Measurements from ENCODE around the gene PIPOX.

The PIPOX gene, protein sequence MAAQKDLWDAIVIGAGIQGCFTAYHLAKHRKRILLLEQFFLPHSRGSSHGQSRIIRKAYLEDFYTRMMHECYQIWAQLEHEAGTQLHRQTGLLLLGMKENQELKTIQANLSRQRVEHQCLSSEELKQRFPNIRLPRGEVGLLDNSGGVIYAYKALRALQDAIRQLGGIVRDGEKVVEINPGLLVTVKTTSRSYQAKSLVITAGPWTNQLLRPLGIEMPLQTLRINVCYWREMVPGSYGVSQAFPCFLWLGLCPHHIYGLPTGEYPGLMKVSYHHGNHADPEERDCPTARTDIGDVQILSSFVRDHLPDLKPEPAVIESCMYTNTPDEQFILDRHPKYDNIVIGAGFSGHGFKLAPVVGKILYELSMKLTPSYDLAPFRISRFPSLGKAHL

DNA sequence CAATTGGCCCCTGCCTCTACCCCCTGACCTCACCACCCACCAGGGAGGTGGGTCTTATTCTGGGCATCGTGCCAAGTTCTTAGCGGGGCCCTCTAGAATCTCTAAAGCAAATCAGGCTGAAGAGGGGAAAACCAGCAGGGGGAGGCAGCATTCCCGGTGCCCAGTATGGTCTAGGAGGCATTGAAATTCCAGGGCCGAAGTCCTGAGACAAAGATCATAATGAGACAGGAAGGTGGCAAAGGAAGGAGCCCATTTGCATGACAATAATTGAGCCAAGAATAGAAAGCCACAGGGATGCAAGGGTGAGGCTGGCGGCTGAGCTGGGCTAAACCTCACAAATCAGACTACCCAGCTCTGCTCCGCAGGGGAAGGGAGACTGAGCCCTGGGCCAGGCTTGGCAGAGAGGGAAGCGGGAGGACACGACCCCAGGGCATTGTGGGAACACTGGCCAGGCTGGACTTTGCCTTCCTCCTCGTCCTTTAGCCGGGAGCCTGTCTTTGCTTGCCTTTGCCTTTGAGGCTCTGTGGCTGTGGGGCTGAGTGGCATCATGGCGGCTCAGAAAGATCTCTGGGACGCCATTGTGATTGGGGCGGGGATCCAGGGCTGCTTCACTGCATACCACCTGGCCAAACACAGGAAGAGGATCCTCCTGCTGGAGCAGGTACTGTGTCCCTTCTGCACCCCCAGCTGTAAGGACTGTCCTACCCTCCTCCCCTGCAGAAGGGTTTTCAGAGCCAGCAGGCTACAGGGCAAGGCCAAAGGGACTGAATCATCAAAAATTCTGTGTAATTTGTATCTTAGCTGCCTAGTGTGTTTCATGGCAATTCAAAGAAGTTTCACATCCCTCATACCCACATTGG is at the start of gene PIPOX:
PIPOX (plus strand) TSS at position 463 of the 860 bp plus-strand sequence; CDS start at position 548, 85 bp downstream.
- peak; percentile 37 for DNase-seq

DNA sequence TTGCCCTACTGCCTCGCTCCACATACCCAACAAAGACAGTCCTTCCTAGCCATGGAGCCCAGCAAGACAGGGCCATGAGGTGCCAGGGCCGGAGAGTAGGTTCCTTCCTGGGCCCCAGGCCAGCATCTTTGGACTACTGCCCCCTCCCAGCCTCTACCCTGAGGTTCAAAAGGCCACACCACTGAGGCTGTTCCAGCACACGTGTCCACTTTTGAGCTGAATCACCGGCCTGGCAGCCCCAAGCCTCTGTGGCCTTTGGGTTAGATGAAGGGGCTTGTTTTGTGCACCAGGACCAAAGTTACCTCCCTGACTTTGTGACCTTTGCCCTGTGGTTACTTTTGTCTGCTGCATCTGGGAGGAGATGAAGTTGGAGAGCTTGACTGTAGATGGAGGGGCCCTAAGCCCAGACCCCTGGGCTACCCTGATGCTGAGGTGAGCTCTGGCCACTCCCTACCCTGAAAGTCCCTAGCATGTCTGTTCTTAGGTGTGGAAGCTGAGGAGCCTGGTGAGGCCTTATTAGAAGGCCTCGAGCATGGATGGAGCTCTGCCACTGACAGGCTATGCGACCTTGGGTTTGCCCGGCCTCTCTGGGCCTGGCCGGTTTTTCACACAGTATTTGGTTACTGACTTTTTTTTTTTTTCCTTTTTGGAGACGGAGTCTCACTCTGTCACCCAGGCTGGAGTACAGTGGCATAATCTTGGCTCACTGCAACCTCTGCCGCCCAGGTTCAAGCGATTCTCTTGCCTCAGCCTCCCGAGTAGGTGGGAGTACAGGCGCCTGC is 49.1 kb upstream of the PIPOX start:
- no peak for DNase-seq

DNA sequence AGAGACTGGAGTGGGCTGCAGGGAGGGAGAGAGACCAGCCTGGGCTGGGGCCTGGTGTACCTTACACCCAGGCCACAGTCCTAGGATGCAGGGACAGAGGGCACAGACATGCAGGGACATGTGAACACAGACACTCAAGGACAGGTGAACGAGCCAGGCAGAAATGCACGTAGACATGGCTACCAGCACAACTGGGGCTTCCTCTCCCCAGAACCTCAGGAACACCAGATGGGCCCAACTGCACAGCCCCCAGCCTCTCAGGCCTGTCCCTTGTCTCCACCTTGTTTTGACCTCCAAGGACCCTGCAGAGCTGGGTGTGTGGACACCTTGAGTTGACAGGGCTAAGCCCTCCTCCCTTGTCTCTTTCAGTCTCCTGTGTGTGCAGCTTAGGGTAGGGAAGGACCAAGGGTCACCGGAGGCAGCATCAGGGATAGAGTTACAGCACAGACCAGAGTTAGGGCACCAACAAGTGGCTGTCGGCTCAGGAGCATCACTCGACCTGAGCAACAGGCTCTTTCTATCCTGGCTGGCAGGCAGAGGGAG is 46.3 kb upstream of the PIPOX start:
- no peak for DNase-seq

DNA sequence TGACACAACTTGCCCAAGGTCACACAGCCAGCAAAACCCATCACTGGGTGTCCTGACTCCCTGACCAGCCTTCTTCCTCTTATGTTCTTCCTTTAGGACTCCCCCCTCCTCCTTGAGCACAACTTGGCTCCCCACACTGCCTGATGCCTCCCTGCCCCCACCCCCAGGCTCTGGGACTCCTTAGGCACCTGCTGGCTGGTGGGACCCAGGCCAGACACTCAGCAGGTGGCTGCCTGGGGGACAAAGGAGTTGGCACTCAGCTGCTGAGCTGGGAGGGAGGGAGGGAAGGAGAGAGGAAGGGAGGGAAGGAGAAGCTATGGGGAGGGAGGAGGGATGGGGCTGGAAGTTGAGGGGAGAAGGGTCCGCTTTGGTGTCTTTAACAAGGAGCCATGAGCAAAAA is 45.1 kb upstream of the PIPOX start:
- DNase-seq: no peak

DNA sequence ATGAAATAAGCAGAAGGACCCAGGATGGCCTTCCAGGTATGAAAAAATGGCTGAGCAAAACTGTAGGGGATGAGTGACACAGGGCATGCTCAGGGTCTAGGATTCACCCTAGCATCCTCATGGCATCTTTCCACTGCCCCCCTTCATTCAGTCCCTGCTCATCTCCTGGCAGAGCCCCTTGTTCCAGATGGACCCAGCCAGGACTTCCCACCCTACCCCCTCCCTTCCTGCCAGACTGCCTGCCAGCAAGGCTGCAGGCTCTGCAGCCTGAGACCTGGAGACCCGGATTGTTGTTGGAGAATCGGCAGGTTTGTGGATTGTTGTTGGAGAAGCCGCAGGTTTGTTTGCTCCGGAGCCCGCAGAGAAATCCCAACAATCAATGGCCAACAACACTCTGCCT is 43.7 kb upstream of the PIPOX start:
- no peak for DNase-seq

DNA sequence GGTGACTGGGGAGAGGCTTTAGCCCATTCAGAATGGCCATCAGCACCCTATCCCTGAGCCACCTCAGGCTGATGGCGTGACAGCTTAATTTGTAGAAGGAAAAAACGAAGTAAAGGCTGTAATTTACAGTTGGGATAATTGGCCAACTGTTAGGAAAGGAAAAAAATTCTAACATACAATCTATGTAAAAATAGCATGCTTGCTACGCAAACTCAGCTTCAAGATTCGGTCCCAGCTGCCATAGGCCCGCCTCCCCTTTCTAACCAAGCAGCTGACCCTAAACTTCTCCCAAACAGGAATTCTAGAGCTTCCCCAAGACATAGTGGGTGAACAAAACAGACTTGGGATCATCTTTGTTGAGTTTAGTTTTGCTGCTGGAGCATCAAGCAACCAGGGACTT is 42.0 kb upstream of the PIPOX start:
- DNase-seq: no peak

DNA sequence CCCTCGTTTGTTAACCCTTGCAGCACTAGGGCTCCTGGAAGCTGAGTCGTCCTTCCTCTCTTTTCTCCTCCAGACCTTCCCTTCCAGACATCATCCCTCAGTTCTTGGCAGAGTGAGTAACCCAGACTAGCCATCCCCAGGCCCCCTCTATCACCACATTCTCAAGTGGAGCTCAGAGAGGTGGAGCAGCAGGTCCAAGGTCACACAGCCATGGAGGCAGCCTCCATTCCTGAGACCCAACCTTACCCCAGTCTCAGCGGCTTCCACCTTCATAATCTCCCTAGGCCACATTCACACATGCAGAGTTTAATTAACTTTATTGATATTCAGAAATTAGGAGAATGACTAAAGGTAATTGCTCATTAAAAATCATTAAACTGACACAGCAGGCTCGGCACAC is 40.1 kb upstream of the PIPOX start:
- DNase-seq: no peak

DNA sequence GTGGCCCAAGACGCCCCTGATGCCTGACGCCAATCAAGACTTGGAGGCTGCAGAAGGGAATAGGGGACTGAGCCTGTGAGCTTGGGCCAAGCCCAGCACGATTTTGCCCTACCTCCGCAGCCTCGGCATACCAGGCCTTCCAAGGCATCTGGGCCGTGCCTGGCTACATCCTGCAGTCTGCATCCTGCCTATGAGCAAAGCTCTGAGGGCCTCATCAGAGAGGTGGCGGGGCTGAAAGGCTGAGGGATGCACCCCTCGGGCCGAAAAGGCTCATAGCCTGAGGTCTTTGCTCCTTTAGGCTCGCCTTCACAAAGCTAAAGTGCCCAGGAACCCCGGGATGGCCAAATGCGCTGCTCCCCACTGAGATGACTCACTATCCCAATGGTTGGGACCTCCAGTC is 39.7 kb upstream of the PIPOX start:
- DNase-seq: no peak

DNA sequence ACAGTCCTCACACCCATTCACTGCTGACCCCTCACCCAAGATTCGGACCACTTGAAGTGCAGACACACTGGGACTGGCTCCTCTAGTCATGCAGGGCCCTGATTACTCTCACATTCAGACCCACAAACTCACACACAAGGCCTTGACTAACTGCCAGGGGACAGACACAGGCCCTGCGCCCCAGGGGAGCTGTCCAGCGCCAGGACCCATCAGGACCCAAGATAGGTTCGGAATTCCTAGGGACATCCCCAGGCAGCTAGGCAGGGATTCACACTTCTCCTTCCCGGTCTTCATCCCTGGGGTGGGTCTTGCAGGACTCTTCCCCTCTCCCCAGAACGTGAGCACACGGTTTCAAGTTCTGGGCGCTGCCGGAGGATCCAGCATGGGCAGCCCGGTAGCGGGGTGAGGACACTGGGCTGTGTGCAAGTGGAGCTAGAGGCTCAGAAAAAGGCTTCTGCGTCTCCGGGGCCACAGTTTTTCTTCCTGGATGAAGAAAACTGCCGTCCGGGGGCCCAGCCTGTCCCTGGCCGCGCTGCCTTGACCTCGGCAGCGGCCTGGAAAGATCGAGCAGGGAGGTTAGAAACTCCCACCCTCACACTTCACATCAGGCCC is 38.8 kb upstream of the PIPOX start:
- DNase-seq: peak; percentile 1

DNA sequence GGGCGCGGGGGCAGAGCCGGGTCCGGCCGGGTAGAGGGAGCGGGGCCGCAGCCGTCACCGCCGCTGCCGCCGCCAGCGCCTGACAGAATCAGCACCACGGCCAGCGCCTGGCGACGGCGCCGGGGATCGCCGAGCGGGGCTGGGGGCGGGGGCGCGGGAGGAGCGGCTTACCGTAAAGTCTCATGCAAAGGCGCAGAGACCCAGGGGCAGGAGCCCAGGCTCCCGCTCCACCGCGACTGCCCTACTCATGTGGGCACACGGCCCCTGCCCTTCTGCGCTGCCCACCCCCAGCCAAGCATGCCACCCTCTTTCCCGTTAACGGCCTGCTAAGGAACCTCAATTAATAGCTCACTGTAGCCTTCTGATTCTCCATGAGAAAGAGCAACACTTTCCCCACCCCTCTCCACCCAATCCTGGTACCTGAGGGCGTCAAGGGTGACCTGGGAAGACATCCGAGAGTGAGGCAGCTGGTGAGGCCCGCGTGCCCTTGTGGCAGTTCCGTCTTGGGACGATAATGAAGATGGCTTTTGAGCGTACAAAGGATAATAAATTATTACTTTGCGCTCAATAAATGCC is 36.9 kb upstream of the PIPOX start, which contains the start of gene SEZ6:
SEZ6 (minus strand) TSS at position 98 of the 576 bp plus-strand sequence. CDS start 164 bp downstream, outside the sequence.
- DNase-seq: peak; percentile 19

DNA sequence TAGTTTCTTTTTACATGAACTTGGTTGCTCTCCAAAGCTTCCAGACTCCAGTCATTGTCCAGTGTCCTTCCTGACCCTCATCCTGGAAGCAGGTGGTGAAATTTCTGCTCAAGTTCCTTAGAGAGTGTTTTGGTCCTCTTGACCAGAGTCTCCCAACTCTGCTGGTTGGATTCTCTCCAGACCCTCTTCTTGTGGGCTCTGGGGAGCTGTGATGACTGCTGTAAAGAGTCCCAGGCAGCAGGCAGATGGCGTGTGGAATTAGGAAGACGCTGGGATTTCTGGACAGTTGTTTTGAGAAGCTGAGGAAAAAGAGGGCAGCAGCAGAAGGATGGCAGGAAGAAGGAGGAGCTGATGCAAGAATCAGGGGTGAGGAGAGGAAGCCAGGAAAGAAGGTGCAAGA is 35.5 kb upstream of the PIPOX start:
- no peak for DNase-seq

DNA sequence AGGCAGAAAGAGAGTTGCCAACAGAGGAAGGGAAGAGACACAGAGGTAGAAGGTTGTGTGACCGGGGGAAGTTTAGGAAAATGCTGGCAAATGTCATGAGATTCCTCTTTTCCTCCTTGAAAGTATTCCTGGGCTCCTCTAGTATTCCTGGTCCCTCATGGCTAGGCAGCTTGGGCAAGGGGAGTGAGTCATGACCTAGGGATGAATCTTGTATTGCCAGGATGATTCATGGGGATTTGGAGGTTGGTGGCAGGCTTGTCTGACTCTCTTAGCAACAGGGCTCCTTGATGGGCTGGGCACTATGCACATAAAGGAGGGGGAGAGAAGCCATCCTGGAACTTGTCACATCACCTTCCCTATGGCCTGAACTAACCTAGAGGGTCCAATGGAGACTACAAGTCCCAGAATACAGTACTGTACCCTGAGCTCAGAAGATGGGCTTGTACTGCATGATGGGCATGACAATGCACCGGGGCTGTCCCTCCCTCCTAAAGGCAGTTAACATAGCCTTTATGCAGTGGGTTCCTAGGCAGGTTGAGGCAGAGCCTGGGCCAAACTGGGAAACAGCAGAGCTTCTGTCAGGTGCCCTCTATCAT is 35.0 kb upstream of the PIPOX start:
- DNase-seq: peak; percentile 76

DNA sequence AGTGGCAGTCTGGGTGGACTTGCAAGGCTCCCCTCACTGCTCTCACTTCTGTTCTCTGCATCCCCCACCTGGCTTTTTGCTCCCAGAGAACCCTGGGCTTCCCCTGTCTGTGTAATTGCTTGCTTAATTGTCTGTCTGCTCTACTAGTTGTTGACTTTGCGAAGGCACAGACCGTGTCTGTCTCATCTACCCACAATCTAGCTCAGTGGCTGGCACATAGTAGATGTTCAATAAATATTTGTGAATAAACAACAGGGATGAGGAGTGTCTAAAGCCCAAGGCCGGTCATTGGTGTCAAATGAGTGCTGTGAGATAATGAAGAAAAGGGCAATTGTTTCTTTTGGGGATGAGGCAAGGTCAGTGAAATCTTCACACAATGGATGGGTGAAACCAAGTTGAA is 34.4 kb upstream of the PIPOX start:
- DNase-seq: no peak

DNA sequence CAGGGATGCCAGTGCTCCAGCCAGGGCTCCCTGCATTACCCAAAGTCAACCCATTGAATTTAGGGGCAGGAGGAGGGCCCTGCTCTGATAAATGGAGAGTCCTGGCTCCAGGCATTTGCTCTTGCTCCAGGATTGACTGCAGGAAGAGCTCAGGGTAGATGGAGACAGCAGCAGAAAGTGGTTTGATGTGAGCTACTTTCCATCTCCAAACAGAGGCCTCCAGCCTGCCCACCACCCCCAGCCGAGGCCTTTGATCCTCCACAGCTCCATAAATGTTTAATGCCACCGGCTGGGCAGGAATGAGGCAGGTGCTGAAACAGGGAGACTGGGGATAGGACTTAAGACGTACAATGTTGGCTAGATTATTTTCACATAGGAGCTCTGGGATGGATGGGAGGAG is 32.8 kb upstream of the PIPOX start:
- no peak for DNase-seq

DNA sequence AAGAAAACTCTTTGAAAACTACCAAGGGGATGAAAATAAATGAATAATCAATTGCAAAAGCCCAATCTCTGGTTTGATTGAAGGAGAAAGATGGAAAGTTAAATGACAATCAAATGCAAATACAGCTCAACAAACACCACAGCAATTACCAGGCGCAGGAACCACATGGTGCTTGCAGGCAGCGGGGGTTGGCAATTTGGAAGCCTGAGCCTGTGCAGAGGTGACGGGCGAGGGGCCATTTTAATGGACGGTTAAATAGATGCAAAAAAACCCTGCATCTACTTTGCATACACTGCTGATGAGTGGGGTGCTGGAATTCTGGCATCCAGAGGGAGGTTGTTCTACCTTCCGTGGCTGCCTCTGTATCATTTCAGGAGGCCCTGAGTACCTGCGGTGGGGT is 32.4 kb upstream of the PIPOX start:
- no peak for DNase-seq

DNA sequence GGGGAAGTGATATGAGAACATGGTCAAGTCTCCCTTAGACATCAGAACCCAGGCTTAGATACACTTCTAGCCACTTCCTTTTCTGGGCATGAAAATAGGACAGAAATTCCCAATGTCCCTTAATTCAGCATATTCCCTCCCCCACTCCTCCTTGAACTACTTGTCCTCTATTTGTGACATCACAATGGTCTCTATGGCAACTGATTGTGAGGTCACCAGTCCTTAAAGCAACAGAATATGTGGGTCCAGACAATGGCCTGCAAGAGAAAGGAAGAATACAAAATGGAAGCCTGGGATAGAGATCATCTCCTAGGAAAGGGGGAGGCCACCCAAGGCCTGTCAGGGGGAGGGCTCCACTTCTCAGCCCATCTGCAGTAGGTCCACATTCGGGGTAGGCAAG is 30.4 kb upstream of the PIPOX start:
- DNase-seq: no peak

DNA sequence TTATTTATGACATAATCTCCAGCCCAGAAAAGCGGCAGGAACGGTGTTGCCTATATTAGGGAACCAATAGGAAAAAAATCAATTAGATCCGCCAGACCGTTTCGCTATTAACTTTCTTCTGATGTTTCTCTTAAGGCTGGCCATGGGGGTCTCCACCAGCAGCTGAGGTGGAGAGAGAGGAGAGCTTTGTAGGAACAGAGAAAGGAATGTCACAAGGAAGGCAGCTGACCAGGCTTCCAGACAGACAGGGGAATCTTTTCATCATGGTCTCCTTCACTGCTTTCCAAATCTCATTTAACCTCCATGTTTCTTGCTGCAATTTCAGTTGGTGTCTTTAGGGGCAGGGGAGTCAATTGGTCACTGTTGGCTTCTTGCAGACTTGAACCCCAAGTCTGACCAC is 28.2 kb upstream of the PIPOX start:
- no peak for DNase-seq

DNA sequence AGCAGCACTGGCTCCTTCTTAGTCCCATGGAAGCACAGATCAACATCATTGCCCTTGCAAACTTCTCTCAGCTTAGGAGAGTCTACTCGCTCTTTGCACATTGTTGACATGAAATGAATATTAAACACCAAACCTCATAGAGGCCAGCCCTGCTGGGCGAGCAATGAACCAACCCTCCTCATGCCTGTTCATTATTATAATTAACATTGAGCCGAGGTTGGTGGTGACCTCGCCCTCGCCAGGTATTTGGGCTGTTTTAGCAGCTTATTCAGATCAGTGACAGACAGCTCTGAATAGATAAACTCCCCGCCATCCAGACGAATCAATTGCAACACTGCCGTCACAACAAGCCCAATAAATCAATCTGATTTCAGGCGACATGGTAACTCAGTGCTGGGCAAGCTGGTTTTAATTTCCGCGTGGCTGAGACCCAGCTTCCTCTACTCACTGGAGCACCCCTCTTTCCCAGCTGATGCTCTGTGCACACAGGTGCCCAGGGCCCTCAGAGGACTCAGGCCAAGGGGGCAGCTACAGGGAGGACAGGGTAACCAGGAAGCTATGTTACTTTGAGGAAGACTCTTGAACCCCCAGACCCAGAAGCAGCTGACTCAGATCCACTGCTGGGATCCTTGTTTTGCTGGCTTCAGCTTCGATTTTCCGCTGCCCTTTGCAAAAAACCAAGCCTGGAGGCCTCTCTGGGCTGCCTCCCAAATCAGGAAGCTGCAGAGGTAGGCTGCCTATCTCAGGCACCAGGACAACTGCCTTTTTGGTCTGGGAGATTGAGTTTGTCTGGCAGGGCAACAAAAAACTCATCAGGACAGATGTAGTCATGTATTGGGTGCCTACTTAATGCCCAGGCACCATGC is 26.4 kb upstream of the PIPOX start:
- no peak for DNase-seq

DNA sequence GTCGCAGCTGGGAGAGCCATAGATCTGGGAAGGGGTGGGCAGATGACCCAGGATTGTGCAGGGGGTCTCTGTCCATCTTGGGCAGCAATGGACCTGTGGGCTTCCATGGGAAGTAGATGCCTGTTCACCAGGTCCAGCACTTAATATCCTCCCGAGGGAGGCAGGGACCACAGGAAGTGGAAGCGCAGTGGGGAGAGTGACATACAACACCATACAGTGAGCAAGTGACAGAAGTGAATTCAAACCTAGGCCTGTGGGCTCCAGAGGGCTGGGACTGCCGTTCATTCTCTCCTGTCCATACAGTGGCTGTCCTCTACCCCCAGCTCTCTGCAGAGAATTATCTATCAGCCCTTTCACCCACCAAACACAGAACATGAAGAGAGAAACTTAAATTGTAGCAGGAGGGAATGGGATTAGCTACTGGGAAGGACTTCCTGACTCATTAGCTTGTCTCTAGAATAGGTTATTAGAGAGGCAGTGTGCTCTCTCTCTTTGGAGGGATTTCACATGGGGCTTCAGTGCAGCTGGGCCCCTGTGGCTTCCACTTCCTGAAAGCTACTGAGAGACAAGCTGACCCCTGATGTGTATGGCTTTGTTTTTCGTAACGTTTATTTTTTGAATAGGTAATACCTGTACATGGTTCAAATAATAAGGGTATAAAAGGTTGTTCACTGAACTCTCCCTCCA is 24.0 kb upstream of the PIPOX start:
- no peak for DNase-seq
